H1 (cell line): ENCODE results near the gene CCDC192.

Experiments used
- EZH2 ChIP-seq: fragments of 200-600 bp; sonication (generic); IDR thresholded peaks from 2 replicates; pipeline ENCODE4 v1.7.1; 2012; ENCODE audit warnings: low read depth, mild to moderate bottlenecking, moderate library complexity, low read length, inconsistent platforms; ENCODE audit not compliant: severe bottlenecking
- HDAC6 ChIP-seq: IDR thresholded peaks from one replicate; pipeline ENCODE4 v1.7.1; 2012; ENCODE audit warnings: low read depth, mild to moderate bottlenecking, inconsistent platforms, low read length, moderate library complexity
- KDM5A ChIP-seq: fragments of 200-600 bp; IDR thresholded peaks from 2 replicates; pipeline ENCODE4 v1.7.1; 2012; ENCODE audit warnings: mild to moderate bottlenecking, low read length, inconsistent platforms, mixed read lengths
- POLR2A ChIP-seq, 2 experiments: IDR thresholded peaks; 1 replicate in 1 of 2; 2 replicates in 1 of 2; pipeline ENCODE4 v1.6.1; 2011; ENCODE audit warnings: low read depth in 2 of 2, low read length in 2 of 2, mild to moderate bottlenecking in 2 of 2; ENCODE audit errors: control extremely low read depth in 1 of 2
- SIN3A ChIP-seq, 2 experiments: IDR thresholded peaks in 1 of 2; conservative IDR thresholded peaks in 1 of 2; 2 replicates each; pipeline ENCODE4 v1.6.1; 2011 to 2012; ENCODE audit warnings: low read length in 2 of 2, improper control_type of control experiment in 1 of 2, low read depth in 1 of 2, mild to moderate bottlenecking in 1 of 2
- SUZ12 ChIP-seq: fragments of 200-600 bp; sonication (generic); IDR thresholded peaks from 2 replicates; pipeline ENCODE4 v1.6.1; 2012; ENCODE audit warnings: mild to moderate bottlenecking, inconsistent platforms, low read length, moderate library complexity, mixed read lengths
- TF ChIP-seq, protein P1 (sequence below), 3 experiments: IDR thresholded peaks; 1 replicate in 2 of 3; 2 replicates in 1 of 3; pipeline versions ENCODE4 v1.5.1 to v1.6.1; 2011; ENCODE audit warnings: low read length in 3 of 3, mild to moderate bottlenecking in 3 of 3, inconsistent platforms in 2 of 3, low read depth in 1 of 3, moderate library complexity in 1 of 3; ENCODE audit not compliant: insufficient read depth in 1 of 3; ENCODE audit errors: control extremely low read depth in 1 of 3
- TF ChIP-seq, protein P2 (sequence below): IDR thresholded peaks from 2 replicates; pipeline ENCODE4 v1.6.1; 2011; ENCODE audit warnings: low read length, improper control_type of control experiment

DNA sequence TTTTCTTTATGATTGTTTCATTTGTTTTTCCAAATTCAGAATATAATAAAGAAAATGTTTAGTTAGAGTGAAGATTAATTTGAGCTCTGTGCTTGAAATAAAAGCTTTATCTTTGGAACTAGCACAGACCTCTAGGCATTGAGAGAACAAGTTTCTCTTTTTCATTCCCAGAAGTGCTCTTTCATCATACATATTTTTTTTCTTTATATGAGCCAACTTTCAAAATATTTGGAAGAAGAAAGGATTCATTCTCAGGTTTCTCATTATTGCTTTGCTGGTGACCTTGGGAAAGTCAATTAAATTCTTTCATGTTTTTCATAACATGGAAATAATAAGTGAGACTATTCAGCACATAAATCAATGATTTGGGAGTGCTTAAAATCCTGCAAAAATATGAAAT lies 37.5 kb upstream of the CCDC192 start:
- TF ChIP-seq KDM5A (no peak), SUZ12 (no peak), POLR2A (IDR thresholded peaks at IDR 0.05; ENCODE audit: control extremely low read depth in 1 of 2, low read depth in 2 of 2, low read length in 2 of 2) (no peak), EZH2 (no peak), HDAC6 (no peak), SIN3A (conservative IDR thresholded peaks at IDR 0.05 in 1 of 2, IDR thresholded peaks at IDR 0.05 in 1 of 2; ENCODE audit: low read depth in 1 of 2, low read length in 2 of 2) (no peak)
- TF ChIP-seq, protein P1, sequence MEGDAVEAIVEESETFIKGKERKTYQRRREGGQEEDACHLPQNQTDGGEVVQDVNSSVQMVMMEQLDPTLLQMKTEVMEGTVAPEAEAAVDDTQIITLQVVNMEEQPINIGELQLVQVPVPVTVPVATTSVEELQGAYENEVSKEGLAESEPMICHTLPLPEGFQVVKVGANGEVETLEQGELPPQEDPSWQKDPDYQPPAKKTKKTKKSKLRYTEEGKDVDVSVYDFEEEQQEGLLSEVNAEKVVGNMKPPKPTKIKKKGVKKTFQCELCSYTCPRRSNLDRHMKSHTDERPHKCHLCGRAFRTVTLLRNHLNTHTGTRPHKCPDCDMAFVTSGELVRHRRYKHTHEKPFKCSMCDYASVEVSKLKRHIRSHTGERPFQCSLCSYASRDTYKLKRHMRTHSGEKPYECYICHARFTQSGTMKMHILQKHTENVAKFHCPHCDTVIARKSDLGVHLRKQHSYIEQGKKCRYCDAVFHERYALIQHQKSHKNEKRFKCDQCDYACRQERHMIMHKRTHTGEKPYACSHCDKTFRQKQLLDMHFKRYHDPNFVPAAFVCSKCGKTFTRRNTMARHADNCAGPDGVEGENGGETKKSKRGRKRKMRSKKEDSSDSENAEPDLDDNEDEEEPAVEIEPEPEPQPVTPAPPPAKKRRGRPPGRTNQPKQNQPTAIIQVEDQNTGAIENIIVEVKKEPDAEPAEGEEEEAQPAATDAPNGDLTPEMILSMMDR (IDR thresholded peaks at IDR 0.05; ENCODE audit: control extremely low read depth in 1 of 3, insufficient read depth in 1 of 3, low read depth in 1 of 3, low read length in 3 of 3), result no peak
- TF ChIP-seq, protein P2, sequence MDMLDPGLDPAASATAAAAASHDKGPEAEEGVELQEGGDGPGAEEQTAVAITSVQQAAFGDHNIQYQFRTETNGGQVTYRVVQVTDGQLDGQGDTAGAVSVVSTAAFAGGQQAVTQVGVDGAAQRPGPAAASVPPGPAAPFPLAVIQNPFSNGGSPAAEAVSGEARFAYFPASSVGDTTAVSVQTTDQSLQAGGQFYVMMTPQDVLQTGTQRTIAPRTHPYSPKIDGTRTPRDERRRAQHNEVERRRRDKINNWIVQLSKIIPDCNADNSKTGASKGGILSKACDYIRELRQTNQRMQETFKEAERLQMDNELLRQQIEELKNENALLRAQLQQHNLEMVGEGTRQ, result no peak
